IMR-90 (cell line): Measurements from ENCODE around the gene SNX21. TPM values are rescaled to one million over a fixed set of nuclear protein-coding genes. Genes with fewer than 3 reads are reported as not detected.

Source experiments
- ATAC-seq: fragments of 200-7000 bp; cut with Tn5 transposase; 2 replicates; pipeline ENCODE4 v1.9.1; 2020; ENCODE audit warnings: low read depth, mild to moderate bottlenecking, moderate library complexity
- BruUV-seq: library from RNA; stranded (reverse); fragments of 400-500 nt; replicated peaks from 2 replicates; lab custom pipeline; 2021; lab: Mats Ljungman, UMichigan
- CTCF ChIA-PET: fragments of 300-600 bp; formaldehyde crosslinking; extraction: SDS; loops from one replicate; lab custom pipeline; 2021; ENCODE audit warnings: antibody characterized with exemption; lab: Yijun Ruan, JAX
- POLR2A ChIA-PET: fragments of 300-600 bp; sonication (Branson Sonifier 250); formaldehyde crosslinking; loops from one replicate; lab custom pipeline; 2022; ENCODE audit warnings: antibody characterized with exemption; ENCODE audit not compliant: unreplicated experiment; lab: Charles Lee
- DNase-seq: peaks from one replicate; pipeline ENCODE4 v3.0.0; 2013
- H2AFZ ChIP-seq: replicated peaks from 2 replicates; pipeline ENCODE3; 2013; ENCODE audit warnings: low read length, mild to moderate bottlenecking; ENCODE audit not compliant: poor library complexity
- H2AK5ac ChIP-seq: 2 replicates; pipeline ENCODE4 v1.6.1; 2013; ENCODE audit warnings: low read depth, low read length, inconsistent platforms
- H2AK9ac ChIP-seq: replicated peaks from 2 replicates; pipeline ENCODE3; 2013; ENCODE audit warnings: mild to moderate bottlenecking, low read depth, low read length, moderate library complexity; ENCODE audit not compliant: poor library complexity
- H2BK120ac ChIP-seq: 2 replicates; pipeline ENCODE4 v1.6.1; 2013; ENCODE audit warnings: low read depth, low read length, inconsistent platforms
- H2BK15ac ChIP-seq: 3 replicates; pipeline ENCODE4 v1.6.1; 2013; ENCODE audit warnings: low read depth, low read length, inconsistent platforms
- H2BK20ac ChIP-seq: 2 replicates; pipeline ENCODE4 v1.6.1; 2013; ENCODE audit warnings: low read depth, mild to moderate bottlenecking, inconsistent platforms, low read length, moderate library complexity
- H2BK5ac ChIP-seq: 2 replicates; pipeline ENCODE4 v1.6.1; 2013; ENCODE audit warnings: mild to moderate bottlenecking, low read depth, low read length, inconsistent platforms; ENCODE audit not compliant: poor library complexity, severe bottlenecking
- H3K14ac ChIP-seq: replicated peaks from 2 replicates; pipeline ENCODE4 v1.6.1; 2013; ENCODE audit warnings: low read depth, low read length, inconsistent platforms
- H3K18ac ChIP-seq: 2 replicates; pipeline ENCODE4 v1.6.1; 2013; ENCODE audit warnings: low read depth, low read length, control low read depth
- H3K23ac ChIP-seq: 2 replicates; pipeline ENCODE4 v1.6.1; 2013; ENCODE audit warnings: low read depth, low read length, inconsistent platforms
- H3K27ac ChIP-seq: 2 replicates; pipeline ENCODE4 v1.5.1; 2013; ENCODE audit warnings: mild to moderate bottlenecking, control low read depth, low read length; ENCODE audit not compliant: insufficient read depth
- H3K27me3 ChIP-seq: 2 replicates; pipeline ENCODE4 v1.6.1; 2013; ENCODE audit warnings: low read length; ENCODE audit not compliant: control insufficient read depth, insufficient read depth
- H3K36me3 ChIP-seq: 2 replicates; pipeline ENCODE4 v1.6.1; 2013; ENCODE audit warnings: low read length, mixed read lengths; ENCODE audit not compliant: control insufficient read depth, insufficient read depth
- H3K4ac ChIP-seq: 2 replicates; pipeline ENCODE4 v1.6.1; 2013; ENCODE audit warnings: low read depth, low read length, inconsistent platforms
- H3K4me1 ChIP-seq: 2 replicates; pipeline ENCODE4 v1.6.1; 2013; ENCODE audit warnings: low read length, mixed read lengths; ENCODE audit not compliant: control insufficient read depth, insufficient read depth
- H3K4me2 ChIP-seq: 2 replicates; pipeline ENCODE4 v1.6.1; 2013; ENCODE audit warnings: low read depth, mild to moderate bottlenecking, control low read depth, low read length, moderate library complexity
- H3K4me3 ChIP-seq: 2 replicates; pipeline ENCODE4 v1.5.1; 2013; ENCODE audit warnings: low read depth, mild to moderate bottlenecking, control low read depth, low read length, moderate library complexity; ENCODE audit not compliant: insufficient read depth
- H3K56ac ChIP-seq: 2 replicates; pipeline ENCODE4 v1.6.1; 2013; ENCODE audit warnings: low read length, inconsistent platforms; ENCODE audit not compliant: insufficient read depth; ENCODE audit errors: extremely low read depth
- H3K79me1 ChIP-seq, 2 experiments: 2 replicates each; pipeline ENCODE4 v1.6.1; 2013; ENCODE audit warnings: low read length in 2 of 2, inconsistent platforms in 1 of 2, low read depth in 1 of 2
- H3K9ac ChIP-seq: 2 replicates; pipeline ENCODE4 v1.6.1; 2013; ENCODE audit warnings: low read depth, low read length, control low read depth
- H3K9me1 ChIP-seq: 2 replicates; pipeline ENCODE4 v1.6.1; 2013; ENCODE audit warnings: low read length, inconsistent platforms; ENCODE audit not compliant: insufficient read depth
- H3K9me3 ChIP-seq: 2 replicates; pipeline ENCODE4 v1.6.1; 2013; ENCODE audit warnings: low read length; ENCODE audit not compliant: control insufficient read depth, insufficient read depth
- H4K20me1 ChIP-seq: 2 replicates; pipeline ENCODE4 v1.6.1; 2013; ENCODE audit warnings: low read length, inconsistent platforms; ENCODE audit not compliant: insufficient read depth
- H4K5ac ChIP-seq: 2 replicates; pipeline ENCODE4 v1.6.1; 2013; ENCODE audit warnings: mild to moderate bottlenecking, low read depth, low read length, control low read depth
- H4K8ac ChIP-seq, 2 experiments: 2 replicates each; pipeline ENCODE4 v1.6.1; 2013; ENCODE audit warnings: low read depth in 2 of 2, low read length in 2 of 2, control low read depth in 1 of 2, inconsistent platforms in 1 of 2
- H4K91ac ChIP-seq: 2 replicates; pipeline ENCODE4 v1.6.1; 2013; ENCODE audit warnings: low read depth, low read length, inconsistent platforms; ENCODE audit not compliant: insufficient read depth
- BHLHE40 ChIP-seq: fragments of 150-350 bp; IDR thresholded peaks from 2 replicates; pipeline ENCODE4 v1.6.1; 2016; ENCODE audit warnings: mild to moderate bottlenecking, low read depth, low read length
- CEBPB ChIP-seq: IDR thresholded peaks from 2 replicates; pipeline ENCODE4 v1.6.1; 2012; ENCODE audit warnings: low read depth, low read length, improper control_type of control experiment
- CHD1 ChIP-seq: IDR thresholded peaks from 2 replicates; pipeline ENCODE4 v1.6.1; 2012; ENCODE audit warnings: low read depth, low read length, improper control_type of control experiment
- ELK1 ChIP-seq: fragments of 150-350 bp; IDR thresholded peaks from 2 replicates; pipeline ENCODE4 v1.6.1; 2016; ENCODE audit warnings: low read depth, mild to moderate bottlenecking, low read length, moderate library complexity, borderline replicate concordance
- FOS ChIP-seq: fragments of 150-350 bp; IDR thresholded peaks from 2 replicates; pipeline ENCODE4 v1.6.1; 2016; ENCODE audit warnings: low read depth, low read length
- MAFK ChIP-seq: IDR thresholded peaks from 2 replicates; pipeline ENCODE4 v1.6.1; 2012; ENCODE audit warnings: low read depth, low read length, improper control_type of control experiment
- MAZ ChIP-seq: IDR thresholded peaks from 2 replicates; pipeline ENCODE4 v1.6.1; 2012; ENCODE audit warnings: low read depth, mild to moderate bottlenecking, low read length, improper control_type of control experiment, moderate library complexity, borderline replicate concordance
- MXI1 ChIP-seq: IDR thresholded peaks from 2 replicates; pipeline ENCODE4 v1.6.1; 2012; ENCODE audit warnings: low read depth, mild to moderate bottlenecking, low read length, moderate library complexity, borderline replicate concordance
- NFE2L2 ChIP-seq: fragments of 150-350 bp; IDR thresholded peaks from 2 replicates; pipeline ENCODE4 v1.6.1; 2016; ENCODE audit warnings: low read depth, mild to moderate bottlenecking, low read length
- POLR2A ChIP-seq: IDR thresholded peaks from 2 replicates; pipeline ENCODE4 v1.6.1; 2012; ENCODE audit warnings: mild to moderate bottlenecking, low read depth, low read length
- RAD21 ChIP-seq: IDR thresholded peaks from 2 replicates; pipeline ENCODE4 v1.6.1; 2012; ENCODE audit warnings: low read length, improper control_type of control experiment
- RCOR1 ChIP-seq: IDR thresholded peaks from 2 replicates; pipeline ENCODE4 v1.6.1; 2012; ENCODE audit warnings: mild to moderate bottlenecking, low read length, improper control_type of control experiment; ENCODE audit not compliant: insufficient replicate concordance
- RFX5 ChIP-seq: IDR thresholded peaks from 2 replicates; pipeline ENCODE4 v1.8.0; 2012; ENCODE audit warnings: low read depth, mild to moderate bottlenecking, low read length, moderate library complexity
- SMC3 ChIP-seq: fragments of 150-350 bp; IDR thresholded peaks from 2 replicates; pipeline ENCODE4 v1.6.1; 2016; ENCODE audit warnings: low read depth, mild to moderate bottlenecking, antibody characterized with exemption, low read length, moderate library complexity
- WGBS, 2 experiments: methylation state at CpG; one replicate each; pipeline versions ENCODE4 v1.1.5 to v1.1.7; 2013; ENCODE audit warnings: missing lambda C conversion rate in 2 of 2; ENCODE audit not compliant: insufficient read length in 1 of 2; ENCODE audit errors: extremely low coverage in 2 of 2; 5-methylcytosine and 5-hydroxymethylcytosine counted together
- dilution Hi-C: fragments of 300-500 bp; cut with HindIII; formaldehyde crosslinking; loops from one replicate; pipeline ENCODE4 v1.14.3; 2018; ENCODE audit warnings: low sequenced_read_pairs; ENCODE audit not compliant: unreplicated experiment
- in situ Hi-C: fragments of 300-500 bp; cut with MboI; formaldehyde crosslinking; loops from 3 replicates; pipeline ENCODE4 v1.14.3; 2019; ENCODE audit warnings: low sequenced_read_pairs, inconsistent platforms, mixed read lengths
- intact Hi-C: fragments of 100-400 bp; cut with micrococcal nuclease; formaldehyde crosslinking; loops from 2 replicates; pipeline ENCODE4 v1.10.0; 2022
- polyA plus RNA-seq, 3 experiments: library from polyadenylated mRNA; depleted of rRNA; stranded (reverse); fragments of >200 nt; gene quantifications; 2 replicates each; pipeline ENCODE4 v1.2.3, GENCODE V29; 2012; ENCODE audit warnings: low replicate concordance in 1 of 3
- total RNA-seq: library from RNA; depleted of rRNA; stranded (reverse); fragments of >200 nt; gene quantifications from 2 replicates; pipeline ENCODE4 v1.2.3, GENCODE V29; 2012
- TF ChIP-seq, protein P1 (sequence below): fragments of 150-350 bp; IDR thresholded peaks from 2 replicates; pipeline ENCODE4 v1.6.1; 2017; ENCODE audit warnings: mild to moderate bottlenecking, antibody characterized with exemption, low read length, low read depth
- TF ChIP-seq, protein P2 (sequence below): conservative IDR thresholded peaks from 2 replicates; pipeline ENCODE4 v1.5.1; 2012; ENCODE audit warnings: mild to moderate bottlenecking, low read depth, low read length, improper control_type of control experiment

Gene SNX21
- total and polyA plus RNA-seq, 2 of the 4 experiments (the other 2 are of a cell fraction) = 11.1 to 17.9 TPM

DNA sequence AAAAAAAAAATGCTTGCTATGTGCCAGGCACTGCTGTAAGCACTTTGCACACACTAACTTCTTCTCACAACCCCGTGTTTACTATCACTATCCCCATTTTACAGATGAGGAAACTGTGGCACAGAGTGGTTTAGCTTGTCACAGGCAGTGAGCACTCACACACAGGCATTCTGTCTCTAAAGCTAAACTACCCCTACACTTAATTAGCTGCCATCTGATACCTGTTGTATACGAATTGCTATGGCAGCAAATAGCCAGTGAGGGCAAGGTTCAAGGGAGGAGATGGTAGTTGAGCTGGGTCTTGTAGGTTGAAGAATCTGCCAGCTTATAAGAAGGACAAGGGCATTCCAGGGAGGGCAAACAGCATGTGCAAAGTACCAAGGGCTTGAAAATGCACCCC lies 11.7 kb upstream of the SNX21 start:
- no CpG with 5 or more reads among the region's 2 CpGs for WGBS, 2 experiments
- peaks cover 6% of the 10 kb centered on the region; the same call in 1 of the 2 replicates for H3K9me1 ChIP-seq
- in situ Hi-C loops (no loop called here), intact Hi-C loops (no loop called here), dilution Hi-C loops (no loop called here)
- H2BK120ac ChIP-seq = no peak overlapping the region
- ChIA-PET POLR2A (interaction anchor here (0.5 kb wide), 1 partner anchor 417 kb away, joined by 13 read pairs; no protein-coding TSS in a partner anchor), CTCF (no interaction called here)
- H2BK5ac ChIP-seq = no peak overlapping the region
- no peak overlapping the region for H3K4me2 ChIP-seq
- no peak overlapping the region for H3K14ac ChIP-seq
- no peak for ATAC-seq
- H3K4ac ChIP-seq = no peak overlapping the region
- no peak overlapping the region; the same call in 1 of the 2 replicates for H2AK5ac ChIP-seq
- H3K4me1 ChIP-seq = peaks cover 23% of the 10 kb centered on the region
- H4K91ac ChIP-seq = no peak overlapping the region
- H3K56ac ChIP-seq = no peak overlapping the region
- TF ChIP-seq RFX5 (no peak), BHLHE40 (no peak), NFE2L2 (no peak), CEBPB (no peak), SMC3 (no peak), MAFK (no peak), FOS (no peak), MXI1 (no peak), RAD21 (no peak), ELK1 (no peak), RCOR1 (no peak), POLR2A (no peak), CHD1 (no peak), MAZ (no peak)
- TF ChIP-seq, protein P1, sequence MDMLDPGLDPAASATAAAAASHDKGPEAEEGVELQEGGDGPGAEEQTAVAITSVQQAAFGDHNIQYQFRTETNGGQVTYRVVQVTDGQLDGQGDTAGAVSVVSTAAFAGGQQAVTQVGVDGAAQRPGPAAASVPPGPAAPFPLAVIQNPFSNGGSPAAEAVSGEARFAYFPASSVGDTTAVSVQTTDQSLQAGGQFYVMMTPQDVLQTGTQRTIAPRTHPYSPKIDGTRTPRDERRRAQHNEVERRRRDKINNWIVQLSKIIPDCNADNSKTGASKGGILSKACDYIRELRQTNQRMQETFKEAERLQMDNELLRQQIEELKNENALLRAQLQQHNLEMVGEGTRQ = no peak
- TF ChIP-seq, protein P2, sequence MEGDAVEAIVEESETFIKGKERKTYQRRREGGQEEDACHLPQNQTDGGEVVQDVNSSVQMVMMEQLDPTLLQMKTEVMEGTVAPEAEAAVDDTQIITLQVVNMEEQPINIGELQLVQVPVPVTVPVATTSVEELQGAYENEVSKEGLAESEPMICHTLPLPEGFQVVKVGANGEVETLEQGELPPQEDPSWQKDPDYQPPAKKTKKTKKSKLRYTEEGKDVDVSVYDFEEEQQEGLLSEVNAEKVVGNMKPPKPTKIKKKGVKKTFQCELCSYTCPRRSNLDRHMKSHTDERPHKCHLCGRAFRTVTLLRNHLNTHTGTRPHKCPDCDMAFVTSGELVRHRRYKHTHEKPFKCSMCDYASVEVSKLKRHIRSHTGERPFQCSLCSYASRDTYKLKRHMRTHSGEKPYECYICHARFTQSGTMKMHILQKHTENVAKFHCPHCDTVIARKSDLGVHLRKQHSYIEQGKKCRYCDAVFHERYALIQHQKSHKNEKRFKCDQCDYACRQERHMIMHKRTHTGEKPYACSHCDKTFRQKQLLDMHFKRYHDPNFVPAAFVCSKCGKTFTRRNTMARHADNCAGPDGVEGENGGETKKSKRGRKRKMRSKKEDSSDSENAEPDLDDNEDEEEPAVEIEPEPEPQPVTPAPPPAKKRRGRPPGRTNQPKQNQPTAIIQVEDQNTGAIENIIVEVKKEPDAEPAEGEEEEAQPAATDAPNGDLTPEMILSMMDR = no peak
- no peak overlapping the region for H4K5ac ChIP-seq
- H2BK15ac ChIP-seq = no peak overlapping the region
- H4K20me1 ChIP-seq = peaks cover 7% of the 10 kb centered on the region; the same call in 1 of the 2 replicates
- no peak overlapping the region for H2AK9ac ChIP-seq
- H3K27me3 ChIP-seq = peaks cover 2% of the 10 kb centered on the region; the same call in 1 of the 2 replicates
- no peak overlapping the region for H3K4me3 ChIP-seq
- H2BK20ac ChIP-seq = no peak overlapping the region
- H3K18ac ChIP-seq = no peak overlapping the region
- no peak overlapping the region for H2AFZ ChIP-seq
- no peak overlapping the region for H3K27ac ChIP-seq
- no peaks in the 10 kb centered on the region for H3K36me3 ChIP-seq
- H4K8ac ChIP-seq = no peak overlapping the region
- no peak overlapping the region for H3K9ac ChIP-seq
- DNase-seq = no peak
- H3K79me1 ChIP-seq = peaks cover 0 to 7% of the 10 kb centered on the region in 2 experiments; a peak in 2 of 4 replicates
- H3K9me3 ChIP-seq = no peaks in the 10 kb centered on the region
- no peak overlapping the region; the same call in 1 of the 2 replicates for H3K23ac ChIP-seq
- no TSS peak for BruUV-seq
